ENCODE data around the gene FGFRL1. TPM values are rescaled to one million over a fixed set of nuclear protein-coding genes. Genes with fewer than 3 reads are reported as not detected.

FGFRL1 gene
- total and polyA plus RNA-seq, 2 of the 13 experiments (the other 11 are each of a cell fraction or from before 2014, with no cell fraction given), result 19.1 to 30.6 TPM

- TF ChIP-seq ZFP37 (CRISPR knock-in tag; IDR thresholded peaks at IDR 0.05; ENCODE audit: borderline replicate concordance) (0 out of 2 replicates have a peak, but pooled peaks have one; percentile 11), SNAPC5 (CRISPR knock-in tag; IDR thresholded peaks at IDR 0.05; ENCODE audit: borderline replicate concordance) (no peak), NAIF1 (CRISPR knock-in tag; IDR thresholded peaks at IDR 0.05; ENCODE audit: borderline replicate concordance) (no peak), USF2 (IDR thresholded peaks at IDR 0.05; ENCODE audit: low read depth, low read length) (peak; percentile 96), USF2 (CRISPR knock-in tag; IDR thresholded peaks at IDR 0.05; ENCODE audit: borderline replicate concordance) (peak; percentile 93; the same call in 1 of the 2 replicates), ZNF546 (CRISPR knock-in tag; conservative IDR thresholded peaks at IDR 0.05) (peak; percentile 74), MNT (IDR thresholded peaks at IDR 0.05) (peak; percentile 85), HDAC1 (CRISPR knock-in tag; IDR thresholded peaks at IDR 0.05) (peak; percentile 92), ARID2 (CRISPR knock-in tag; IDR thresholded peaks at IDR 0.05; ENCODE audit: borderline replicate concordance) (no peak), HMG20B (CRISPR knock-in tag; conservative IDR thresholded peaks at IDR 0.05) (peak; percentile 76), KLF9 (CRISPR knock-in tag; IDR thresholded peaks at IDR 0.05; ENCODE audit: low read depth) (peak; percentile 37; the same call in 1 of the 2 replicates), ZFP41 (CRISPR knock-in tag; IDR thresholded peaks at IDR 0.05; ENCODE audit: borderline replicate concordance) (no peak), ZNF761 (CRISPR knock-in tag; conservative IDR thresholded peaks at IDR 0.05) (0 out of 2 replicates have a peak, but pooled peaks have one; percentile 29), NFYC (CRISPR knock-in tag; IDR thresholded peaks at IDR 0.05) (peak; percentile 39; the same call in 1 of the 2 replicates), SP140L (CRISPR knock-in tag; IDR thresholded peaks at IDR 0.05; ENCODE audit: borderline replicate concordance) (no peak), KDM5A (IDR thresholded peaks at IDR 0.05; ENCODE audit: borderline replicate concordance, low read length) (no peak; the same call in 1 of the 2 replicates), PAX8 (CRISPR knock-in tag; IDR thresholded peaks at IDR 0.05; ENCODE audit: borderline replicate concordance) (0 out of 2 replicates have a peak, but pooled peaks have one; percentile 9), ZBTB3 (CRISPR knock-in tag; IDR thresholded peaks at IDR 0.05; ENCODE audit: borderline replicate concordance, low read depth) (peak; percentile 75; the same call in 1 of the 2 replicates)
- TF ChIP-seq, protein P1, sequence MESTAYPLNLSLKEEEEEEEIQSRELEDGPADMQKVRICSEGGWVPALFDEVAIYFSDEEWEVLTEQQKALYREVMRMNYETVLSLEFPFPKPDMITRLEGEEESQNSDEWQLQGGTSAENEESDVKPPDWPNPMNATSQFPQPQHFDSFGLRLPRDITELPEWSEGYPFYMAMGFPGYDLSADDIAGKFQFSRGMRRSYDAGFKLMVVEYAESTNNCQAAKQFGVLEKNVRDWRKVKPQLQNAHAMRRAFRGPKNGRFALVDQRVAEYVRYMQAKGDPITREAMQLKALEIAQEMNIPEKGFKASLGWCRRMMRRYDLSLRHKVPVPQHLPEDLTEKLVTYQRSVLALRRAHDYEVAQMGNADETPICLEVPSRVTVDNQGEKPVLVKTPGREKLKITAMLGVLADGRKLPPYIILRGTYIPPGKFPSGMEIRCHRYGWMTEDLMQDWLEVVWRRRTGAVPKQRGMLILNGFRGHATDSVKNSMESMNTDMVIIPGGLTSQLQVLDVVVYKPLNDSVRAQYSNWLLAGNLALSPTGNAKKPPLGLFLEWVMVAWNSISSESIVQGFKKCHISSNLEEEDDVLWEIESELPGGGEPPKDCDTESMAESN (CRISPR knock-in tag; conservative IDR thresholded peaks at IDR 0.05), result peak; percentile 44; the same call in 1 of the 2 replicates
- TF ChIP-seq, protein P2, sequence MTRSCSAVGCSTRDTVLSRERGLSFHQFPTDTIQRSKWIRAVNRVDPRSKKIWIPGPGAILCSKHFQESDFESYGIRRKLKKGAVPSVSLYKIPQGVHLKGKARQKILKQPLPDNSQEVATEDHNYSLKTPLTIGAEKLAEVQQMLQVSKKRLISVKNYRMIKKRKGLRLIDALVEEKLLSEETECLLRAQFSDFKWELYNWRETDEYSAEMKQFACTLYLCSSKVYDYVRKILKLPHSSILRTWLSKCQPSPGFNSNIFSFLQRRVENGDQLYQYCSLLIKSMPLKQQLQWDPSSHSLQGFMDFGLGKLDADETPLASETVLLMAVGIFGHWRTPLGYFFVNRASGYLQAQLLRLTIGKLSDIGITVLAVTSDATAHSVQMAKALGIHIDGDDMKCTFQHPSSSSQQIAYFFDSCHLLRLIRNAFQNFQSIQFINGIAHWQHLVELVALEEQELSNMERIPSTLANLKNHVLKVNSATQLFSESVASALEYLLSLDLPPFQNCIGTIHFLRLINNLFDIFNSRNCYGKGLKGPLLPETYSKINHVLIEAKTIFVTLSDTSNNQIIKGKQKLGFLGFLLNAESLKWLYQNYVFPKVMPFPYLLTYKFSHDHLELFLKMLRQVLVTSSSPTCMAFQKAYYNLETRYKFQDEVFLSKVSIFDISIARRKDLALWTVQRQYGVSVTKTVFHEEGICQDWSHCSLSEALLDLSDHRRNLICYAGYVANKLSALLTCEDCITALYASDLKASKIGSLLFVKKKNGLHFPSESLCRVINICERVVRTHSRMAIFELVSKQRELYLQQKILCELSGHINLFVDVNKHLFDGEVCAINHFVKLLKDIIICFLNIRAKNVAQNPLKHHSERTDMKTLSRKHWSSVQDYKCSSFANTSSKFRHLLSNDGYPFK (CRISPR knock-in tag; IDR thresholded peaks at IDR 0.05; ENCODE audit: borderline replicate concordance), result peak; percentile 89
These were observed 18.9 kb upstream of the FGFRL1 start (continued) for GRCh38 chr4:992297-993110.

All from HepG2 (cell line).